Measurements from ENCODE around the gene LZTS2. TPM values are rescaled to one million over a fixed set of nuclear protein-coding genes. Genes with fewer than 3 reads are reported as not detected.

Gene LZTS2
- total and polyA plus RNA-seq, 2 experiments from 2014 or later: 27.6 to 88.3 TPM

GRCh38 chr10:100978901-100979195 is 20.8 kb upstream of the LZTS2 start:
- H3K36me3 Mint-ChIP-seq (ENCODE audit: low read depth): peaks cover 3% of the 10 kb centered on the region; the same call in 1 of the 3 replicates
- no peak for TF ChIP-seq EZH2 (IDR thresholded peaks at IDR 0.05; ENCODE audit: low read depth, unreplicated experiment)
- no peak for TF ChIP-seq ZNF331 (CRISPR knock-in tag; IDR thresholded peaks at IDR 0.05; ENCODE audit: low read depth)
- TF ChIP-seq STAT1 (IDR thresholded peaks at IDR 0.05; ENCODE audit: unreplicated experiment): no peak
- TF ChIP-seq, protein P1, sequence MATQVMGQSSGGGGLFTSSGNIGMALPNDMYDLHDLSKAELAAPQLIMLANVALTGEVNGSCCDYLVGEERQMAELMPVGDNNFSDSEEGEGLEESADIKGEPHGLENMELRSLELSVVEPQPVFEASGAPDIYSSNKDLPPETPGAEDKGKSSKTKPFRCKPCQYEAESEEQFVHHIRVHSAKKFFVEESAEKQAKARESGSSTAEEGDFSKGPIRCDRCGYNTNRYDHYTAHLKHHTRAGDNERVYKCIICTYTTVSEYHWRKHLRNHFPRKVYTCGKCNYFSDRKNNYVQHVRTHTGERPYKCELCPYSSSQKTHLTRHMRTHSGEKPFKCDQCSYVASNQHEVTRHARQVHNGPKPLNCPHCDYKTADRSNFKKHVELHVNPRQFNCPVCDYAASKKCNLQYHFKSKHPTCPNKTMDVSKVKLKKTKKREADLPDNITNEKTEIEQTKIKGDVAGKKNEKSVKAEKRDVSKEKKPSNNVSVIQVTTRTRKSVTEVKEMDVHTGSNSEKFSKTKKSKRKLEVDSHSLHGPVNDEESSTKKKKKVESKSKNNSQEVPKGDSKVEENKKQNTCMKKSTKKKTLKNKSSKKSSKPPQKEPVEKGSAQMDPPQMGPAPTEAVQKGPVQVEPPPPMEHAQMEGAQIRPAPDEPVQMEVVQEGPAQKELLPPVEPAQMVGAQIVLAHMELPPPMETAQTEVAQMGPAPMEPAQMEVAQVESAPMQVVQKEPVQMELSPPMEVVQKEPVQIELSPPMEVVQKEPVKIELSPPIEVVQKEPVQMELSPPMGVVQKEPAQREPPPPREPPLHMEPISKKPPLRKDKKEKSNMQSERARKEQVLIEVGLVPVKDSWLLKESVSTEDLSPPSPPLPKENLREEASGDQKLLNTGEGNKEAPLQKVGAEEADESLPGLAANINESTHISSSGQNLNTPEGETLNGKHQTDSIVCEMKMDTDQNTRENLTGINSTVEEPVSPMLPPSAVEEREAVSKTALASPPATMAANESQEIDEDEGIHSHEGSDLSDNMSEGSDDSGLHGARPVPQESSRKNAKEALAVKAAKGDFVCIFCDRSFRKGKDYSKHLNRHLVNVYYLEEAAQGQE (IDR thresholded peaks at IDR 0.05; ENCODE audit: unreplicated experiment): no peak
- TF ChIP-seq JUNB (IDR thresholded peaks at IDR 0.05; ENCODE audit: unreplicated experiment): no peak
- TF ChIP-seq, protein P2, sequence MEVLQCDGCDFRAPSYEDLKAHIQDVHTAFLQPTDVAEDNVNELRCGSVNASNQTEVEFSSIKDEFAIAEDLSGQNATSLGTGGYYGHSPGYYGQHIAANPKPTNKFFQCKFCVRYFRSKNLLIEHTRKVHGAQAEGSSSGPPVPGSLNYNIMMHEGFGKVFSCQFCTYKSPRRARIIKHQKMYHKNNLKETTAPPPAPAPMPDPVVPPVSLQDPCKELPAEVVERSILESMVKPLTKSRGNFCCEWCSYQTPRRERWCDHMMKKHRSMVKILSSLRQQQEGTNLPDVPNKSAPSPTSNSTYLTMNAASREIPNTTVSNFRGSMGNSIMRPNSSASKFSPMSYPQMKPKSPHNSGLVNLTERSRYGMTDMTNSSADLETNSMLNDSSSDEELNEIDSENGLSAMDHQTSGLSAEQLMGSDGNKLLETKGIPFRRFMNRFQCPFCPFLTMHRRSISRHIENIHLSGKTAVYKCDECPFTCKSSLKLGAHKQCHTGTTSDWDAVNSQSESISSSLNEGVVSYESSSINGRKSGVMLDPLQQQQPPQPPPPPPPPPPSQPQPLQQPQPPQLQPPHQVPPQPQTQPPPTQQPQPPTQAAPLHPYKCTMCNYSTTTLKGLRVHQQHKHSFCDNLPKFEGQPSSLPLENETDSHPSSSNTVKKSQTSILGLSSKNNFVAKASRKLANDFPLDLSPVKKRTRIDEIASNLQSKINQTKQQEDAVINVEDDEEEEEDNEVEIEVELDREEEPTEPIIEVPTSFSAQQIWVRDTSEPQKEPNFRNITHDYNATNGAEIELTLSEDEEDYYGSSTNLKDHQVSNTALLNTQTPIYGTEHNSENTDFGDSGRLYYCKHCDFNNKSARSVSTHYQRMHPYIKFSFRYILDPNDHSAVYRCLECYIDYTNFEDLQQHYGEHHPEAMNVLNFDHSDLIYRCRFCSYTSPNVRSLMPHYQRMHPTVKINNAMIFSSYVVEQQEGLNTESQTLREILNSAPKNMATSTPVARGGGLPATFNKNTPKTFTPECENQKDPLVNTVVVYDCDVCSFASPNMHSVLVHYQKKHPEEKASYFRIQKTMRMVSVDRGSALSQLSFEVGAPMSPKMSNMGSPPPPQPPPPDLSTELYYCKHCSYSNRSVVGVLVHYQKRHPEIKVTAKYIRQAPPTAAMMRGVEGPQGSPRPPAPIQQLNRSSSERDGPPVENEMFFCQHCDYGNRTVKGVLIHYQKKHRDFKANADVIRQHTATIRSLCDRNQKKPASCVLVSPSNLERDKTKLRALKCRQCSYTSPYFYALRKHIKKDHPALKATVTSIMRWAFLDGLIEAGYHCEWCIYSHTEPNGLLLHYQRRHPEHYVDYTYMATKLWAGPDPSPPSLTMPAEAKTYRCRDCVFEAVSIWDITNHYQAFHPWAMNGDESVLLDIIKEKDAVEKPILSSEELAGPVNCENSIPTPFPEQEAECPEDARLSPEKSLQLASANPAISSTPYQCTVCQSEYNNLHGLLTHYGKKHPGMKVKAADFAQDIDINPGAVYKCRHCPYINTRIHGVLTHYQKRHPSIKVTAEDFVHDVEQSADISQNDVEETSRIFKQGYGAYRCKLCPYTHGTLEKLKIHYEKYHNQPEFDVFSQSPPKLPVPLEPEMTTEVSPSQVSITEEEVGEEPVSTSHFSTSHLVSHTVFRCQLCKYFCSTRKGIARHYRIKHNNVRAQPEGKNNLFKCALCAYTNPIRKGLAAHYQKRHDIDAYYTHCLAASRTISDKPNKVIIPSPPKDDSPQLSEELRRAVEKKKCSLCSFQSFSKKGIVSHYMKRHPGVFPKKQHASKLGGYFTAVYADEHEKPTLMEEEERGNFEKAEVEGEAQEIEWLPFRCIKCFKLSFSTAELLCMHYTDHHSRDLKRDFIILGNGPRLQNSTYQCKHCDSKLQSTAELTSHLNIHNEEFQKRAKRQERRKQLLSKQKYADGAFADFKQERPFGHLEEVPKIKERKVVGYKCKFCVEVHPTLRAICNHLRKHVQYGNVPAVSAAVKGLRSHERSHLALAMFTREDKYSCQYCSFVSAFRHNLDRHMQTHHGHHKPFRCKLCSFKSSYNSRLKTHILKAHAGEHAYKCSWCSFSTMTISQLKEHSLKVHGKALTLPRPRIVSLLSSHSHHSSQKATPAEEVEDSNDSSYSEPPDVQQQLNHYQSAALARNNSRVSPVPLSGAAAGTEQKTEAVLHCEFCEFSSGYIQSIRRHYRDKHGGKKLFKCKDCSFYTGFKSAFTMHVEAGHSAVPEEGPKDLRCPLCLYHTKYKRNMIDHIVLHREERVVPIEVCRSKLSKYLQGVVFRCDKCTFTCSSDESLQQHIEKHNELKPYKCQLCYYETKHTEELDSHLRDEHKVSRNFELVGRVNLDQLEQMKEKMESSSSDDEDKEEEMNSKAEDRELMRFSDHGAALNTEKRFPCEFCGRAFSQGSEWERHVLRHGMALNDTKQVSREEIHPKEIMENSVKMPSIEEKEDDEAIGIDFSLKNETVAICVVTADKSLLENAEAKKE (CRISPR knock-in tag; IDR thresholded peaks at IDR 0.05): no peak
- TF ChIP-seq EZH2phosphoT487 (IDR thresholded peaks at IDR 0.05; ENCODE audit: unreplicated experiment): no peak
- TF ChIP-seq NANOG (IDR thresholded peaks at IDR 0.05; ENCODE audit: borderline replicate concordance): no peak
- no peak for TF ChIP-seq CREB1 (CRISPR knock-in tag; IDR thresholded peaks at IDR 0.05; ENCODE audit: low read depth)
- TF ChIP-seq CTCF (conservative IDR thresholded peaks at IDR 0.05; ENCODE audit: low read depth in 2 of 2): no peak
- TF ChIP-seq ETS1 (IDR thresholded peaks at IDR 0.05): no peak
- TF ChIP-seq ZNF114 (CRISPR knock-in tag; IDR thresholded peaks at IDR 0.05): no peak
- no peak for TF ChIP-seq POLR2AphosphoS5 (IDR thresholded peaks at IDR 0.05; ENCODE audit: low read depth)
- H3K4me1 Mint-ChIP-seq: peaks cover 6% of the 10 kb centered on the region; the same call in 2 of the 3 replicates
- no peaks in the 10 kb centered on the region for H3F3A ChIP-seq (replicated peaks; ENCODE audit: low read depth)
- H3K4me2 ChIP-seq: no peak overlapping the region
- ATAC-seq (no peak), DNase-seq (ENCODE audit: low spot score) (no peak)
- H3K27me3 Mint-ChIP-seq (ENCODE audit: insufficient read depth, low read depth, poor library complexity): peaks cover 7% of the 10 kb centered on the region
- no peak overlapping the region for H3K27ac ChIP-seq (ENCODE audit: low read depth)
- H3K27me3 ChIP-seq (ENCODE audit: insufficient read depth): no peaks in the 10 kb centered on the region
- H3K79me2 ChIP-seq (replicated peaks; ENCODE audit: insufficient read depth): no peaks in the 10 kb centered on the region
- H3K27ac Mint-ChIP-seq: no peak overlapping the region
- no peaks in the 10 kb centered on the region for H3K9me2 ChIP-seq (ENCODE audit: insufficient read depth)
- no peaks in the 10 kb centered on the region for H3K9me3 Mint-ChIP-seq
- H4K20me1 ChIP-seq (replicated peaks; ENCODE audit: insufficient read depth): no peaks in the 10 kb centered on the region
- no peak overlapping the region for H3K4me3 ChIP-seq
- H3K4me1 ChIP-seq (ENCODE audit: insufficient read depth): no peaks in the 10 kb centered on the region
- H2AFZ ChIP-seq: no peak overlapping the region
- no peaks in the 10 kb centered on the region for H3K36me3 ChIP-seq (ENCODE audit: insufficient read depth)
- H3K4me3 Mint-ChIP-seq: no peak overlapping the region
